ENCODE data around the gene SCMH1.
"Not testable (repeated sequence)": the region's sequence is repeated elsewhere in the genome, so short reads cannot be mapped to it uniquely, and the experiment has no call there.

The SCMH1 gene

DNA sequence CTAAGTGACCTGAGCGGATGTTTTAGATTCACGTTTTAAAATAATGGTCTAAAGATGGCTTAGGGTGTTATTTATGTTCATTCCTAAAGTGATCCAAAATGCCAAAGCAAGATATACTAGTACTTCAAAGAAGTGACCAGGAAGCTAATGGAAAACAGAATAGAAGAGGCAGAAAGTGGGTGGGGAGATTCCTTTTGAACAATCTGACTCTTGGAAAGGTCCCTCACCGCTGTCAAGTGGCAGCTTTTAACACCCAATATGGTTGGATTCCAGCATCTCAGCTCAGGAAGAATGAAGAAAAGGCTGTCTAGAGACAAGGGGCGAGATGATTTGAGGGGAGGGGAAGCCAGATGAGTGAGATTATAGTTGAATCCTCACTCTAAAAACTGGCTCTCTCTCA lies 90.3 kb downstream of the SCMH1 start:
- H3K9ac ChIP-seq (ENCODE audit: low read length): no peak overlapping the region
- no peak for DNase-seq (ENCODE audit: low read depth)
- H3K9me3 ChIP-seq (ENCODE audit: control insufficient read depth, low read length): no peaks in the 10 kb centered on the region
- H3K4me3 ChIP-seq (ENCODE audit: low read length): peak overlapping the region; percentile 22
- H3K36me3 ChIP-seq (ENCODE audit: control insufficient read depth, insufficient read depth, low read length, severe bottlenecking): peaks cover 8% of the 10 kb centered on the region
- no peaks in the 10 kb centered on the region for H3K27me3 ChIP-seq (replicated peaks; ENCODE audit: control insufficient read depth, insufficient read depth, low read length)
- H3K4me1 ChIP-seq (ENCODE audit: control insufficient read depth, insufficient read depth, low read length): peaks cover 31% of the 10 kb centered on the region

DNA sequence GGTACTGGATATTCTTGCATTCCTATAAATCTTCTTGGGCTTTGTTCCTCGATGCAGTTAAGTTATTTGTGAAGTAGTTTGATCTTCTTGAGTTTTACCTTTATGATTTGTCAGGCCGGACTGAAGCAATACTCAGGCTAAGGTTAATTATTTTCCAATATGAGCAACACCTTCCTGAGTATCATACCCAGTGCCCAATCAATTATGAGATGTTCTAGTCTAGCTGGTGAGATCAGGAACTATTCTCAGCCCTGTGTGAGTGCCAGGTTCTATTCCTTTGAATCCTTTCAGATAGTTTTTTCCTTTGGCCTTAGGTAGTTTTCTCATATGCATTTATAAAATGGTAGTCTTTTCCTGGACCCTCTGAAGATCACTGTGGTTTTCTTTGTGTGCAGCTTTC lies 92.5 kb downstream of the SCMH1 start:
- Histone ChIP-seq H3K4me3 (ENCODE audit: low read length) (no peak overlapping the region), H3K36me3 (ENCODE audit: control insufficient read depth, insufficient read depth, low read length, severe bottlenecking) (peaks cover 8% of the 10 kb centered on the region), H3K9ac (ENCODE audit: low read length) (no peak overlapping the region), H3K4me1 (ENCODE audit: control insufficient read depth, insufficient read depth, low read length) (peaks cover 27% of the 10 kb centered on the region), H3K9me3 (ENCODE audit: control insufficient read depth, low read length) (no peaks in the 10 kb centered on the region), H3K27me3 (replicated peaks; ENCODE audit: control insufficient read depth, insufficient read depth, low read length) (no peaks in the 10 kb centered on the region)
- no peak for DNase-seq (ENCODE audit: low read depth)

GRCh38 chr1:41144285-41144684 lies 97.8 kb downstream of the SCMH1 start:
- no peak overlapping the region for H3K9ac ChIP-seq (ENCODE audit: low read length)
- no peak for DNase-seq (ENCODE audit: low read depth)
- H3K4me3 ChIP-seq (ENCODE audit: low read length): no peak overlapping the region
- no peaks in the 10 kb centered on the region for H3K27me3 ChIP-seq (replicated peaks; ENCODE audit: control insufficient read depth, insufficient read depth, low read length)
- H3K36me3 ChIP-seq (ENCODE audit: control insufficient read depth, insufficient read depth, low read length, severe bottlenecking): peaks cover 26% of the 10 kb centered on the region
- no peaks in the 10 kb centered on the region for H3K4me1 ChIP-seq (ENCODE audit: control insufficient read depth, insufficient read depth, low read length)
- H3K9me3 ChIP-seq (ENCODE audit: control insufficient read depth, low read length): peaks cover 28% of the 10 kb centered on the region

GRCh38 chr1:41138549-41138948 lies 103.6 kb downstream of the SCMH1 start:
- Histone ChIP-seq H3K27me3 (replicated peaks; ENCODE audit: control insufficient read depth, insufficient read depth, low read length) (no peaks in the 10 kb centered on the region), H3K4me3 (ENCODE audit: low read length) (no peak overlapping the region), H3K9ac (ENCODE audit: low read length) (no peak overlapping the region), H3K36me3 (ENCODE audit: control insufficient read depth, insufficient read depth, low read length, severe bottlenecking) (peaks cover 25% of the 10 kb centered on the region), H3K4me1 (ENCODE audit: control insufficient read depth, insufficient read depth, low read length) (no peaks in the 10 kb centered on the region), H3K9me3 (ENCODE audit: control insufficient read depth, low read length) (peaks cover 32% of the 10 kb centered on the region)
- no peak for DNase-seq (ENCODE audit: low read depth)

- H3K4me3 ChIP-seq (ENCODE audit: low read length): no peak overlapping the region
- H3K4me1 ChIP-seq (ENCODE audit: control insufficient read depth, insufficient read depth, low read length): no peaks in the 10 kb centered on the region
- H3K27me3 ChIP-seq (replicated peaks; ENCODE audit: control insufficient read depth, insufficient read depth, low read length): no peaks in the 10 kb centered on the region
- DNase-seq (ENCODE audit: low read depth): no peak
- peaks cover 11% of the 10 kb centered on the region for H3K9me3 ChIP-seq (ENCODE audit: control insufficient read depth, low read length)
- no peak overlapping the region for H3K9ac ChIP-seq (ENCODE audit: low read length)
- no peaks in the 10 kb centered on the region for H3K36me3 ChIP-seq (ENCODE audit: control insufficient read depth, insufficient read depth, low read length, severe bottlenecking)
These were observed 106.7 kb downstream of the SCMH1 start for GRCh38 chr1:41135196-41135947.

DNA sequence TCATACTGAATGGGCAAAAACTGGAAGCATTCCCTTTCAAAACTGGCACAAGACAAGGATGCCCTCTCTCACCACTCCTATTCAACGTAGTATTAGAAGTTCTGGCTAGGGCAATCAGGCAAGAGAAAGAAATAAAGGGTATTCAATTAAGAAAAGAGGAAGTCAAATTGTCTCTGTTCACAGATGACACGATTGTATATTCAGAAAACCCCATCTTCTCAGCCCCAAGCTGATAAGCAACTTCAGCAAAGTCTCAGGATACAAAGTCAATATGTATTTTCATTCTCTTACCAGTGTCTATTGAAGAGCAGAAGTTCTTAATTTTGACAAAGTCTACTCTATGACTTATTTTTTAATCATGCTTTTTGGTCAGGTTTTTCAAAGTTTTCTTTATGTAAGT lies 107.8 kb downstream of the SCMH1 start:
- H3K36me3 ChIP-seq (ENCODE audit: control insufficient read depth, insufficient read depth, low read length, severe bottlenecking); DNase-seq (ENCODE audit: low read depth); H3K9ac ChIP-seq (ENCODE audit: low read length); H3K9me3 ChIP-seq (ENCODE audit: control insufficient read depth, low read length); H3K4me3 ChIP-seq (ENCODE audit: low read length); H3K4me1 ChIP-seq (ENCODE audit: control insufficient read depth, insufficient read depth, low read length); H3K27me3 ChIP-seq (replicated peaks; ENCODE audit: control insufficient read depth, insufficient read depth, low read length): not testable (repeated sequence)

DNA sequence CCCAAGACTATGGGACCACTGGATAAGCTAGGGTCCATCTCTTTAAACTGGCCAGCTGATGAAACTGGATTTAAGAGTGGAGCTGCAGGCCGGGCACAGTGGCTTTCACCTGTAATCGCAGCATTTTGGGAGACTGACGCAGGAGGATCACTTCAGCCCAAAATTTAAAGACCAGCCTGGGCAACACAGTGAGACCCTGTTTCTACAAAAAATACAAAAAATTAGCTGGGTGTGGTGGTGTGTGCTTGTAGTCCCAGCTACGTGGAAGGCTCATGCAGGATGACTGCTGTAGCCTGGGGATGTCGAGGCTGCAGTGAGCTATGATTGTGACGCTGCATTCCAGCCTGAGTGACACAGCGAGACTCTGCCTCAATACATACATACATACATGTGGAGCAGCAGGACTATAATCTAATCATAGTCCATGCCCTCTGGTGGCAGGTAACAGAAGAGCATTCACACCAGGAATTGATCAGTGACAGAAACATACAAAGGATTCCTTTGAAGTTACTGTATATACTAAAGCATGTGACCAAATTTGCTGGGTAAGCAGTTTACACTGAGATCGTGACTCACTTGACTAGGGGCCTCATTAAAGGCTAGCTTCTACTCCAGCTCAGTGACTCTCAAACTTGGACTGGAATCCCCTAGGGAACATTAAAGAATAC lies 119.1 kb downstream of the SCMH1 start:
- DNase-seq (ENCODE audit: low read depth): peak; percentile 70
- Histone ChIP-seq H3K36me3 (ENCODE audit: control insufficient read depth, insufficient read depth, low read length, severe bottlenecking) (no peaks in the 10 kb centered on the region), H3K27me3 (replicated peaks; ENCODE audit: control insufficient read depth, insufficient read depth, low read length) (no peaks in the 10 kb centered on the region), H3K4me3 (ENCODE audit: low read length) (no peak overlapping the region), H3K9me3 (ENCODE audit: control insufficient read depth, low read length) (no peaks in the 10 kb centered on the region), H3K4me1 (ENCODE audit: control insufficient read depth, insufficient read depth, low read length) (peaks cover 8% of the 10 kb centered on the region), H3K9ac (ENCODE audit: low read length) (no peak overlapping the region)

DNA sequence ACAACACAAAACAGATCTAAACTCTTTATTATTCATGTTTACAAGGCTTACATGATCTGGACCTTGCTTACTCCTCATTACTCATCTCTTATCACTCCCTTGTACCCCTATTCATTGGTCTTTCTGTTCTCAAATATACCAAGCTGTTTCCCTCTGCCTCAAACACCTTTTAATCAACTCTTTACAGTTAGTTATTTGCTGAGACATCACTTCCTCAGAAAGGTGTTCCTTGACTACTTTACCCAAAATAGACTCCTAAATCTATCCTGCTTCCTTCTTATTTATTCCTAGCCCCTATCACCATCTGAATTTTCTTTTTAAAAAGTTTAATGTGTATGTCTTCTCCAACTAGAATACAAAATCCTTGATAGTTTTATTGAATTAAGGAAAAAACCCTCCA lies 120.0 kb downstream of the SCMH1 start:
- Histone ChIP-seq H3K9ac (ENCODE audit: low read length) (no peak overlapping the region), H3K9me3 (ENCODE audit: control insufficient read depth, low read length) (no peaks in the 10 kb centered on the region), H3K4me3 (ENCODE audit: low read length) (no peak overlapping the region), H3K36me3 (ENCODE audit: control insufficient read depth, insufficient read depth, low read length, severe bottlenecking) (no peaks in the 10 kb centered on the region), H3K27me3 (replicated peaks; ENCODE audit: control insufficient read depth, insufficient read depth, low read length) (no peaks in the 10 kb centered on the region), H3K4me1 (ENCODE audit: control insufficient read depth, insufficient read depth, low read length) (peaks cover 8% of the 10 kb centered on the region)
- DNase-seq (ENCODE audit: low read depth): no peak

GRCh38 chr1:41118645-41119044 lies 123.5 kb downstream of the SCMH1 start:
- Histone ChIP-seq H3K27me3 (replicated peaks; ENCODE audit: control insufficient read depth, insufficient read depth, low read length) (no peaks in the 10 kb centered on the region), H3K36me3 (ENCODE audit: control insufficient read depth, insufficient read depth, low read length, severe bottlenecking) (peaks cover 2% of the 10 kb centered on the region), H3K9ac (ENCODE audit: low read length) (no peak overlapping the region), H3K4me3 (ENCODE audit: low read length) (no peak overlapping the region), H3K9me3 (ENCODE audit: control insufficient read depth, low read length) (no peaks in the 10 kb centered on the region), H3K4me1 (ENCODE audit: control insufficient read depth, insufficient read depth, low read length) (peaks cover 8% of the 10 kb centered on the region)
- no peak for DNase-seq (ENCODE audit: low read depth)

- peaks cover 11% of the 10 kb centered on the region for H3K36me3 ChIP-seq (ENCODE audit: control insufficient read depth, insufficient read depth, low read length, severe bottlenecking)
- not testable (repeated sequence) for H3K9me3 ChIP-seq (ENCODE audit: control insufficient read depth, low read length); H3K4me1 ChIP-seq (ENCODE audit: control insufficient read depth, insufficient read depth, low read length); H3K27me3 ChIP-seq (replicated peaks; ENCODE audit: control insufficient read depth, insufficient read depth, low read length); H3K9ac ChIP-seq (ENCODE audit: low read length); DNase-seq (ENCODE audit: low read depth); H3K4me3 ChIP-seq (ENCODE audit: low read length)
These were observed 124.9 kb downstream of the SCMH1 start for GRCh38 chr1:41117241-41117640.

DNA sequence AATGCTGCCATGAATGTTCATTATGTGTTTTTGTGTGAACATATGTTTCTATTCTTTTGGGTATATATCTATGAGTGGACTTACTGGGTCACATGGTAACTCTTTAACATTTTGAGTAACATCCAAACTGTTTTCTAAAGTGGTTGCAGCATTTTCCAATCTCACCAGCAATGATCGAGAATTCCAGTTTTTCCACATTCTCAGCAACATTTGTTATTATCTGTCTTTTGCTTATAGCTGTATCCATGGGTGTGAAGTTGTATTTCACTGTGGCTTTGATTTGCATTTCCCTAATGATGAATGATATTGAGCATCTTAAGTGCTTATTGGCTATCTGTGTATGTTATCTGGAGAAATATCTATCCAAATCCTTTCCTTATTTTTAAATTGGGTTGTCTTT lies 131.4 kb downstream of the SCMH1 start:
- peaks cover 10% of the 10 kb centered on the region for H3K36me3 ChIP-seq (ENCODE audit: control insufficient read depth, insufficient read depth, low read length, severe bottlenecking)

More for the DNA sequence above, 131.4 kb downstream of the SCMH1 start:
- Histone ChIP-seq H3K9ac (ENCODE audit: low read length) (no peak overlapping the region), H3K9me3 (ENCODE audit: control insufficient read depth, low read length) (no peaks in the 10 kb centered on the region), H3K4me3 (ENCODE audit: low read length) (no peak overlapping the region), H3K4me1 (ENCODE audit: control insufficient read depth, insufficient read depth, low read length) (peaks cover 27% of the 10 kb centered on the region), H3K27me3 (replicated peaks; ENCODE audit: control insufficient read depth, insufficient read depth, low read length) (no peaks in the 10 kb centered on the region)
- DNase-seq (ENCODE audit: low read depth): no peak
